HG03354 (cell line): Measurements from ENCODE around the gene CDH20.
A peak's percentile ranks its signal among the peaks of the same experiment; 100 is the strongest.

Experiments used
- ATAC-seq: cut with Tn5 transposase; IDR thresholded peaks from one replicate; pipeline ENCODE4 v1.9.1; 2021; ENCODE audit warnings: mild to moderate bottlenecking; ENCODE audit not compliant: unreplicated experiment, poor library complexity, severe bottlenecking

Gene CDH20

DNA sequence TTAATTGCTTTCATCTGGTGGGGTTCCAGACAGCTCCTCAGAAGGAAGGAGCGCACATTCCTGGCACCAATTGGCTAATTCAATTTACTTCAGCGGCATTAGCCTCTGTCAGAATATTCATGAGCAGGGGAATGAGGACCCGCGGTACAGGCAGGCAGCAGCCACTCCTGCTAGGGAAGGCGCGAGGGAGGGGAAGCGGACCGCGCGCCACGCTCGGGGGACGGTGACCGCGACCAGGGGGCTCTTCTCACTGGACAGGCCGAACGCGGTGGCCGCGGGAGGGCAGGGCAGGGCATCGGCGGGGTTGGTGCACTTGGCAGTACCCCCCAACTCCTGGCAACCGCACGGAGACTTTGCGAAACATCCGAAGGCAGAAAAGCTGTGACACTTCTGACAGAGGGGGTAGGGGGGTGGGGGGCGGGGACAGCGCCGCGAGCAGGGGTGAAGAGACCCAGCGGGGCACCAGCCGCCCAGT lies at the start of gene CDH20:
CDH20 (plus strand) TSS at position 160 of the 475 bp plus-strand sequence.
- no peak for ATAC-seq

DNA sequence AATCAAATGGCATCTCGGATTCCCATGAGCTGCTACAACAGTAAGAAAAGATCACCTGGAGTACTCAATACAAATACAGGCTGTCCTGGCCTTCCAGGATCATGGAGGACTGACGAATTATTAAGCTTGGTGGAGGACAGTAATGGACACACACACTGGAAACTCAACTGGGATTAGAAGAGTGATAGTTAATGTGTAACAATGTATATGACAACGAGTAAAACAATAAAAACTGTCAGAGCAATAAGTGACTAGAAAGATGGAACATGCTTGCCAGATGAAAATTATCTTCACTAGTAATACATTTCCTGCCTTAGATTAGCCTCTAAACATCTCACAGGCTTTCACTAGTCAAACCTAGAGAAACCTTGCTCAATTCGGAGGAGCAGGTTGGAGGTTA lies 49.2 kb upstream of the CDH20 start:
- no peak for ATAC-seq

DNA sequence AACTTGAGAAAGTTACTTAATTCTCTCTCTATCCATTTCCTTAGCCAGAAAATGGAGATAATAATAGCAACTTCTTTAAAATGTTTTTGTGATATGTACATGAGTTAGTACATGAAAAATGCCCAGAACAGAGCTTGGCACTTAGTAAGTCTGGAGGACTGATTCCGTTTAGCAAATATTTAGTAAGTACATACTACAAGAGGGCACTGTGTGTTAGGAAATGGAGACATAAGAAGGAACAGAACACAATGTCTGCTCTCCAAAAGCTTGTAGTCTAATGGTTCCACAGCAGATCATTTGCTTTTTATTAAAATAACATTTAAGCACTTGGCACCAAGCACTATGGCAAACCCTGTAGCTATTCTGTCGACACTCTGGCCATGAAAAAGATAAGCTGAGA lies 47.5 kb upstream of the CDH20 start:
- ATAC-seq: no peak

DNA sequence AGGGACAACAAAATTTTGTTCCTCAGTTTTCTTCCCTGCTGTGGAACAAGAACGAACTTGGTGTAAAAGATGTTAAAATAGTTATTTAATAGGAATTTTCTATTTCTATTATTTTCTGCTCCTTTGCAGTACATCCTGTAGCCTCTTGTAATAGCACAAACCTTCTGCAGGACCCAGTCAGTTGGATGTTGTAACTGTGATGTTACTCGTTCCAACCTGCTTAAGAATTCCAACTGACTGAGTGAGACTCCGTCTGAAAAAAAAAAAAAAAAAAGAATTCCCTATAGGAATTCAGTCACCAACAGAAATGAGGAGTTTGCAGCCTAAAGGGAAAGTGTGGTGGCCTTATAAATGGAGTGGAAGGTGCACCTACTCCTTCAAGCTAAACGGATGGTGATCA lies 46.4 kb upstream of the CDH20 start:
- no peak for ATAC-seq

DNA sequence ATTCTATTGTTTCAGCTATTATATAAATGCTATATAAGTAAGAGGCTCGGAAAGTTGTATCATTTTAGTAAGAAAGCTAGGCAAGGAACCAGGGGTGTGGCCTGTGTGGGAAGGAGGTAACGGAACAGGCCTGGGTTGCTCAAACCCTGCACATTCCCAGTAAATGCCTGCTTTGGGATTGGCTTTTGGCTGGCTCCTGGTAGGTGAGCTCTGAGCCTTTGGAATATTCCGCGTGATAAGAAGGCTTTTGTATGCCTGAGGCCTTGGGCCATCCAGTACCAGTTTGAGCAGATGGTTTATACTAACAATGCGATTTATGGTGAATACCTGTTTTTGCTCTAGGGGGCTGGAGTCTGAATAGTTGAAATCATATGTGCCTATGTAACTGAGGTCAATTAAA lies 42.6 kb upstream of the CDH20 start:
- ATAC-seq: no peak

DNA sequence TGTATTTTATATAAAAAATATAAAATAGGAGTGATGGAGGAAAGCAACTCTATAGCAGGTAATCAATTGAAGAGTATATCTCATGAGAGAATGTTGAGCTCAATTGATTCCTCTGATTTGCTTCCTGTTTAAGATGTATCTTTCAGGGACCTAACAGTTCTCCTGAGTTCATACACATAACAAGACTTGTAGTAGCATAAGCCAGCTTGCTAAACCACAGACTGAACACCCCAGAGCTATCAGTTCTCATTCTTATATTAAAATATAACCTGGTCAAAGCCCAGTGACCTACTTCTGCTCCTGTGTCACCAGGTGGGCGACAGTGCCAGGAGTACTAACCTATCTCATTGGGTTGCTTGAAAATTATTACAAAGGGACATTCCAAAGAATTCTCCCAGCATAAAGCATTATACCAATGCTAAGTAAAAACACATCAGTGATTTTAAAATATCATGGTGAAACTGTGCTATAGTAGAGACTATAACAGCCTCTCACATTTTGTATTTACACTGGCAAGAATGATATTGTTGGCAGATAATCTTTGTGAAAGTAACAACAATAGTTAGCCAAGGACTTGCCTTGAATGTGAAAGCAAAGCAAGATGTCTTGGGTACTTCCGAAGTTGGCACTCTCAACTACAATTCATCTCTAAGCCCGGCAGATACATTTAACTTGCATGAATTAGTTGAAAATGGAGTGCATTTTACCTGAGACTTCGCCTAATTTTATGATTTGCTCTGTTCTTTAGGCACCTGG lies 40.8 kb upstream of the CDH20 start:
- no peak for ATAC-seq

DNA sequence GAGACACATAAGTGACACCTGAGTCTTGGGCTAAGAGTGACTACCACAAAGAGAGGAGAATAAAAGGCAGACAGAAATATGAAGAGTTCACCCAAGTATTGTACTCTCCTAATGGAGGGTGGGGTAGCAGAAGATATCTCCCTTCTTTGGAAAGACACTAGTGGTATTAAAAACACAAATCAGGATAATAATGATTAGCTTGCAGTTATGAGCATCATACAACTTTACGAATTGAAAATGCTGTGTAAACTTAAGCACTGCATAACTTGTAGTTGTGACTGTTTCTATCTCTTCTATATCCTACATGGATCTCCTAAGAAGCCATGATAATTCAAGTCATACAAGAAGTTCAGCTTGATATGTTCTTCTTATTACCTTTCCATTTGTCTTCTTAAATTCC lies 38.1 kb upstream of the CDH20 start:
- ATAC-seq: no peak

DNA sequence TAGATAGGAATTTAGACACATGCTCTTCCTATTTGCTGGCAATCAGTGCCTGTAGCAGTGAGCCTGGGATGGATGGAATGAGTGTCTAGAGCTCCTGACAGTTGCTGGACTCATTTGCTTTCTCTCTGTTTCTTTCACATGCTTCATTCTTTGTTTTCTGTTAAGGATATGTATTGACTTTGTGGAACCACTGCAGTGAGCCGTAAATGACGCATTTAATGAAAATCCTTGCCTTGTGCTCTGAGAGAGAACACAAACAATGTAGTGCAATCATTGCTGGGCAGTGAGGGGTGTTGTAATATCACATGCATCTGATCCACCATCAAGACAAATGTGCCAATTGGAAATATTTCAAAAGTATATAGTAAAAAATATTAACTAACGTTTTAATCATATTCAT lies 25.2 kb upstream of the CDH20 start:
- ATAC-seq: no peak

DNA sequence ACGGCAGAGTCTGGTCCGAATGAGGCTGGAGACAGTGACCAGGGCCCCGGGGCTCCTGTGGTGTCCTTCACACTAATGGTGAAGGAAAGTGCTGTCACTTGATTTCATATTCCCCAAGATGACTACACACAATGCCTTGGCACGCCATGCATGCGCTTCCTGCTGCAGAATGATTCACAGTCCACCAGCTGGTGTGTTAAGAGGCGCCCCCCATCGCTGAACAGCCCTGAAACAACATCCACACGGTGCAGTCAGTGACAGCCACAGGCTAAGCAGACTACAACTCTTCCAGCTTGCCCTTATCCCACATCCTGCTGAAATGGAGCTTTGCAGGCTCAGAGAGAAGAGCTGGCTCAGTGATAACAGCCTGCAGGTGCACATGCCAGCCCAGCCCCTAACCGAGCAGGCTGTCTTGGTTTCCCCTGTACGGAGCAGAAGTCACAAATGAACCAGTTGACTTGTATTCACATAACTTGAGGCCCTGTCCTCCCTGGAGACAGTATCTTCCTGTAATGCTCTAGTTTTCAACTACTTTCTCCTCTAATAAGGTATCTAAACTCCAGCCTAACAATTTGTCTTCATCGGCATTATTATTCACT lies 24.3 kb upstream of the CDH20 start:
- no peak for ATAC-seq

DNA sequence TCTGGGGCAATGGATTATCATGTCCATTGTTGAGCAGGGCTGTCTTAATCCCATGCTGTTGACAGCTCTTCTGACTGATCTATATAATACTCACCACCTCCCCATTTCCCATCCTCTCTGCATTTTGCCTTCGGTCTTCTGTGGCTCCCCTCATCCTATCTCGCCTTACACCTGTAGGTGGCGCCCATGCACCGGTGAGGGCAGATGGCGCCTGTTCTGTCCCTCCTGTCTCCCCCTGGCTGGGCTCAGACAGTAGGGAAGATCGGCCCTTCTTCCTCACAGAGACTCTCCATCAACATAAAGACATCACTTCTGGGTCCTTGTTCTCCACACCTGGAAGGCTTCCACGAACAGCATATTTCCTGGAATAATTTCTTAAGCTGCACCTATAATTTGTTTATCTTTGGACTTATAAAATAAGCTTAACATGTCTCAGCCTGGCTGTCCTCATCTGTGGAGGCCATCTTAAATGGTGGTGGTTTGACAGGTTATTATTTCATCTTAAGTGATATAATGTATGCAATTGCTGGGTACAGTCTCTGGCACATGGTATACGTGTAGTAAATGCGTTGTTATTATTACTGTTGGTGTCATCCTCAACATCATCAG lies 10.9 kb upstream of the CDH20 start:
- ATAC-seq: peak; percentile 98

DNA sequence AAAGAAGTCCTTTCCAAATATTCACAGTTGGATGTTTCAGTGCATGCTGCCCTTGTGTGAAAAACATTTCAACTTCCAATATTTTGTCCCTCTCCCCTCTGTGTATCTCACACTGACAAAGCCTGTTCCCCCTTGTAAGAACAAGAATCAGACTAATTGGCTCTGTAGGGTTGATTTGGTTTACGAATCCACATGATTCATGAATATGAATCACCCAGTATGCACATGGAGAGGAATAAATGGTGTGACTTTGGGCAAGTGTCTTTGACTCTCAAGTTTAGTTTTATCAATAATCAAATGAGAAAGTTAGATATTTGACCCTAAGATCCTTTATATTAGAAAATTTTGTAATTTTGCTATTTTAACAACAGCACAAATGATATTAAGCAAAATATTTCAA lies 9.3 kb upstream of the CDH20 start:
- ATAC-seq: no peak

DNA sequence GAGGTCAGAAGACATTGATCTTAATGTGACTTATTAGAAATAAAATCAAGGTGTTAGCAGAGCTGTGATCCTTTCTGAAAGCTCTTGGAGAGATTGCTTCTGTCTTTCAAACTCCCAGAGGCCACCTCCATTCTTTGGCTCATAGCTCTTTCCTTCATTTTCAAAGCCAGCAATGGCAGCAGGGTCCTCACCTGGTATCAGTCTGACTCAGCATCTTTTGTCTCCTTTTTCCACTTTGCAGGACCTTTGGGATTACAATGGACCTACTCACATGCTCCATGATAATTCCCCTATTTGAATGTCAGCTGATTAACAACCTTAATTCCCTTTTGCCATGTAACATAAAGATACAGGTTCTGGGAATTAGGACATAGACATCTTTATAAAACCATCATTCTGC lies 6.8 kb upstream of the CDH20 start:
- no peak for ATAC-seq

DNA sequence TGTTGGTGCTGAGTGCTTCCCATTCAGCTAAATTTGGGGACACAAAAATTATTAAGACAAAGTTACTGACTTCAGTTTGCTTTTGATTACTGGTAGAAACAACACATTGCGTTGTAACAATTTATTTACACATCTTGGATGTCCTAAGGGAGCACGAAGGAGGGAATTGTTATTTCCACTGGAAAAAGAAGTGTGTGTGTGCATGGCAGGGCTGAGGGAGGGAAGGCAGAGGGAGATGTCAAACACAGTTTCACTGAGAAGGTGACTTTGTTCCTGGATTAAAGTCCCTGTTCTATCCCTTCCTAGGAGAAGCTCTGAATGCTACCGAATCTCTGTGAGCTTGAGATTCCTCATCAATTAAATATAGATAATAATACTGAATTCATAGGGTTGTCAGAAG lies 3.8 kb upstream of the CDH20 start:
- no peak for ATAC-seq

DNA sequence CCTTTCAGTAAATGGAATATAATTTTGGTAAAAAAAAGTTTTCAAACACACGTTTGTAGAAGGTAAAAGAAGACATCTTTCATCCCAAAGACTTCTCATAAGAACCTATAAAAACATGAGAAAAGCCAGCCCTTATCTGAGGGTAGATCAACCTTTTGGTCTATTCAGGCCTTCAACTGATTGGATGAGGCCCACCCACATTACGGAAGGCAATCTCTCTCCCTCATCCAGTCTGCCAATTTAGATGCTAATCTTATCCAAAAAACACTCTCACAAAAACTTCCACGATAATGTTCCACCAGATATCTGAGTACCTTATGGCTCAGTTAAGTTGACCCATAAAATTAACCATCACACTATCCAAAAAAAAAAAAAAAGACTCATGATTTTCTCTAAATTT lies 2.2 kb upstream of the CDH20 start:
- no peak for ATAC-seq

DNA sequence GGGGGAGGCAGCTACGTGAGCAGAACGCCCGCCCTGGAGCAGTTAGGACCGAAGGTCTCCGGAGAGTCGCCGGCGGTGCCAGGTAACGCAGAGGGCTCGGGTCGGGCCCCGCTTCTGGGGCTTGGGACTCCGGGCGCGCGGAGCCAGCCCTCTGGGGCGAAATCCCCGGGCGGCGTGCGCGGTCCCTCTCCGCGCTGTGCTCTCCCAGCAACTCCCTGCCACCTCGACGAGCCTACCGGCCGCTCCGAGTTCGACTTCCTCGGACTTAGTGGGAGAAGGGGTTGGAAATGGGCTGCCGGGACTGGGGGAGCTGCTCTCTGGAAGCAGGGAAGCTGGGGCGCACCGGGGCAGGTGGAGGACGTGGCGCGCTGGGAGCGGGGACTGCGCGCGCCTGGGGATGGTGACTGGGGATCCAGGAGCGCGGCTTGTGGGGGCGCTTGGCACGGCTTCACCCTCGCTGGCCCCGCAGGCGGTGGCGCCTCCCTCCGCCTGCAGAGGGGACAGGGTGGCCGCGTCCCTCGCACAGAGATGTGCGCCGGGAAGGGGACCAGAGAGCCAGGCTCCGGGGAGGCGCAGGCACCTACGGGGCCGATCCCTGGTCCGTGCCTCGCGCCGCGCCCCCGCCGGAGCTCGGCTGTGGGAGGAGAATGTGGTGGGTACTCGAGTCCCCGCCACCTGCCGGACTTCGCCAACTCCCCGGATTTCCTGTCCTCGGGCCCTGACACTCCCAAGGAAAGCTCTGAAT lies 688 bp downstream of the CDH20 start:
- no peak for ATAC-seq

DNA sequence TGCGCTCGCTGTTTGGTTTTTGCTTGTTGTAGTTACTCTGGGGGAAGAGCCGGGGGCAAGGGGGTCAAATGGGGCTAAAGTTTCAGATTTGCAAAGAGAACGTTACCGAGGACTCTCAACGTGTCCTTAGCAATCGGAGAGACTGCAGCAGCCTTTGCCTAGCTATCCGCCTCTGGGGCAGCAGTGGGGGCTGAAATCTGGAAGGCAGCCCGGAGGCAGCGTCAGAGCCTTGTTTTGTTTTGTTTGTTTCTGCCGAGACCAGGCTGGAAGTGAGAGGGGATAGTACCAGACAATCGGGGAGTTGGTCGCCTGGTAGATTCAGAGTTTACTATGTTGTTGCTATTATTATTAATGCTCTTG lies 1.2 kb downstream of the CDH20 start:
- ATAC-seq: no peak

DNA sequence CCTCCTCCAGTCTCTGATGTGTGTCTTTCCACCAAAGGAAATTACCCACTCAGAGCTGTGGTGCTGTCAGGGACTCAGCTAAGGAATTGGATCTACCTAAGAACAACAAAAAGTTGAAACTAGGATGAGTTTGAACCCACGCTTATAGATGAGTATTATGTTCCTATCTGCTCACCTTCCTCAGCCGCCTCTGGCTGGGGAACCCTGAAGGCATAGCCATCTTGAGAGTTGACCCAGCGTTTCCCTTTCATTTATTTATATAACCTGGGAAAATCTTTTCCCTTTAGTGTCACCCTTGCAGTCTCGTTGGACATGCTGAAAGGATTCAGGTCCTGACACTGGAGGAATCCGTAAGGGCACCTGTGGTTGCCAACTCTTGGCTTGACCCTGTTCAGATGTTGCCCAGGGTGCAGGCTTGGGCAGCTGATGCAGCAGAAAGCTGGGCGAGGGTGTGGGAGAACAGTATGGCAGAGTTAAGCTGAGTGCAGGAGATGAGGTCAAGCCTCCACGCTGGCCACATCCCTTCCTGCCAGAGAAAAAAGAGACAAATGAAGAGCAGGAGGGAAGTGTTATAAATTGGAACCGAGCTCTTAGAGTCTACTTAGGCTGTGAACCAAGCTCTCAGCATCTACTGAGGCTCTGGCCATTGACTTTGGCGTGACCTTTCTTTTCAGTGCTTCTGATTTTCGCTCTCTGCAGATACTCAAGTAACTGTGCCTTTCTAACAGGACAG lies 1.9 kb downstream of the CDH20 start:
- no peak for ATAC-seq

DNA sequence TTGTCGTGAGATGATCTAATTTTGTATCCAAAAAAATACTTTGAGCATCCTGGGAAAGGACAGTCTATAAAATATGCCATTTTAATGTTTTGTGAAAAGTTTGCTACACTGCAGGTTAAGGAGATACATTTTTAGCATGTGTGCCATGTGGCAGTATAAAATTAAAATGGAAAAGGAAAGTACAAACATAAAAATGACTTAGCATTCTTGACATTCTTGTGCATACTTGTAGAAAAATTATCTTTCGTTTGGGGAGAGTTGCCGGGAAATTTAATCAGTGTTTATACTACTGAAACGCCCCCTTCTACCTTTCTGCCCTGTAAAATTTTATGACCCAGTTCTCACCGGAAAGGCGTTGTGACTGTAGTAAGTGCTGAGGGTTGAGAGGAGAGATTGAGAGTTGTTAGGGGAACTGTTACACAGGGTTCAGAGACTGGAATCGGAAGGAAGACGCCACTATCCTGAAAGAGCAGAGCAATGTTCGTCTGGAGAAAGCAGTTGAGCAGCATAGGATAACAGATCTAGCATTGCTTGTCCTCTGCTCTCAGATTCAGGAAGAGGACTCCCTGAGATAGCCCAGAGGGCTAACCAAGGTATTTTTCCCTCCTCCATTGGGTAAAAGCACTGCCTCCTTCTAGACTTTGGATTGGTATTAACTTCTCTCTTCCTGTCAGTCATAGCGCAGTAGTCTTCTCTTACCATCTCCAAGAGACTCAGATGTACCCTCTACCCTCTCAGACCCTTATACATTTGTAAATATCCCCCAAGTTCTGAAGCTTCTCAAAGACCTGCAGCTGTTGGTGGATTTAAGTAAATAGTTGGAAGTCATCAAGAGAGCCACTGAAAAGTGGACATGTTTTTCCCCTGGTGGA lies 2.7 kb downstream of the CDH20 start:
- no peak for ATAC-seq

DNA sequence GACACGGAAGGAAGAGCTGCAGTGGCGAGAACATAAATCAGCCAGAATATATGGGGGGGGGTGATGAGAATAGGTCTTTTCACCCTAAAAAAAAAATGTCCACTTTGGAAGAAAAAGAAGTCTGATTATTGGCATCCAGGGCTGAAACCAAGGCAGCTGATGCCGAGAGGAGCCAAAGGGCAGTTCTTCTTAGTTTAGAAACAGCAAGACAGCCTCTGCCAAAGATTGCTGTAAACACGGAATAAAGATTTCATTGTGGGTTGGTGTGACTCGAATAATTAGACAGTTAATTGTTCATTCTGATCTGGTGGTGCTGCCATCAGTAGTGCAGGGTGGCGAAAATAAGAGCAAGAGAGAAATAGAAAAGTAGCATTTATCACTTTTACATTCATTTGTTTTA lies 3.5 kb downstream of the CDH20 start:
- no peak for ATAC-seq
